GM18502 (cell line): ENCODE measurements around the gene MTHFR.
A peak's percentile ranks its signal among the peaks of the same experiment; 100 is the strongest.

ENCODE experiments used
- ATAC-seq: cut with Tn5 transposase; IDR thresholded peaks from one replicate; pipeline ENCODE4 v1.9.1; 2021; ENCODE audit warnings: mild to moderate bottlenecking; ENCODE audit not compliant: unreplicated experiment, poor library complexity

MTHFR gene

GRCh38 chr1:11736746-11737639 is 68.8 kb downstream of the MTHFR start:
- ATAC-seq, result no peak

- ATAC-seq, result peak; percentile 67
These were observed 69.7 kb downstream of the MTHFR start, which contains the start of gene AGTRAP for GRCh38 chr1:11735854-11736745. Gene AGTRAP (plus strand): TSS chr1:11736136. CDS start chr1:11736209, 73 bp downstream.
